Endometrium (tissue), 2 donors: Measurements from ENCODE around the gene UGP2.

Source experiments
- FAIRE-seq: peaks from 2 replicates; lab custom pipeline; 2012; peaks lifted over from hg19 to GRCh38; lab: Jason Lieb, UNC
- donor health status: control.
- donor health status: control.

The UGP2 gene

DNA sequence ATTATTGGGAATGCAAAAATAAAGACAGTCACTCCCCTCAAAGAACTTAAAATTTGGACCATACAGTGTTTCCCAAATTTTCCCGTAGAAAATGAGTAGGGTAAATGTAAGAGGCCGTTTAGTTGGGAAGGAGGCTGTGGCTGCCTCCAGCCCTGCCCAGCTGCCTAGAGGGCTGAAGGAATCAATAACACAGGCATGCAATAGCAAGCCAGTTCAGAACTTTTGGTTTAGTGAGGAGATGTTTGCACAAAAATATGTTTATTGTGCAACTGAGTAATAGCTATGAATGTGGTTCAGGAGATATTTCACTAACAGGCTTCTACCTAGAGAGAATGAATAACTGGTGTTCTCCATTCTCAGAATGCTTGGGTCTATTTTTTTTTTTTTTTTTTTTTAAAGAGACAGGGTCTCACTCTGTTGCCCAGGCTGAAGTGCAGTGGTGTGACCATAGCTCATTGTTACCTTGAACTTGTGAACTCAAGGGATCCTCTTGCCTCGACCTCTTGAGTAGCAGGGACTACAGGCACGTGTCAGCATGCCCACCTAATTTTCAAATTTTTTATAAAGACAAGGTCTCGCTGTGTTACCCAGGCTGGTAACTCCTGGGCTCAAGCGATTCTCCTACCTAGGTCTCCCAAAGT lies 23.6 kb downstream of the UGP2 start:
- no peak for FAIRE-seq

- no peak for FAIRE-seq
Measured at GRCh38 chr2:63866009-63866709, 24.5 kb downstream of the UGP2 start.

- FAIRE-seq, result no peak
Measured at GRCh38 chr2:63870679-63871078, 29.0 kb downstream of the UGP2 start.

DNA sequence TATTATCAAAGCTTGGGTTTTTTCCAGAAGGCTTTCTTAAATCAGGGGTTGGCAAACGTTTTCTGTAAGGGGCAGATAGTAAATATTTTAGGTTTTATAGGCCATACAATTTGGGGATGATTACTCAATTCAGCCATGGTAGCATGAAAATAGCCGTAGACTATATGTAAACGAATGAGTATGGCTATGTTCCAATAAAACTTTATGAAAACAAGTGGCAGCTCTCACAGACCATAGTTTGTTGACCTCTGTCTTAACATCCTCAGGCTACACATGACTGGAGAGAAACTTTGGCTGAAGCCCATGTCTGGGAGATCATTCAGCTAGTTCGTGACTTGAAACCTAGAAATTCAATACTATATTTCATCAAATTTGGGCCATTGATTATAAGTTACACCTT lies 30.2 kb downstream of the UGP2 start:
- FAIRE-seq, result no peak

- no peak for FAIRE-seq
Measured at GRCh38 chr2:63872571-63873328, 31.1 kb downstream of the UGP2 start.

- no peak for FAIRE-seq
Measured at GRCh38 chr2:63874204-63875130, 32.8 kb downstream of the UGP2 start.

GRCh38 chr2:63875131-63875527 lies 33.4 kb downstream of the UGP2 start:
- FAIRE-seq, result no peak

GRCh38 chr2:63875559-63876245 lies 34.0 kb downstream of the UGP2 start:
- FAIRE-seq, result no peak

DNA sequence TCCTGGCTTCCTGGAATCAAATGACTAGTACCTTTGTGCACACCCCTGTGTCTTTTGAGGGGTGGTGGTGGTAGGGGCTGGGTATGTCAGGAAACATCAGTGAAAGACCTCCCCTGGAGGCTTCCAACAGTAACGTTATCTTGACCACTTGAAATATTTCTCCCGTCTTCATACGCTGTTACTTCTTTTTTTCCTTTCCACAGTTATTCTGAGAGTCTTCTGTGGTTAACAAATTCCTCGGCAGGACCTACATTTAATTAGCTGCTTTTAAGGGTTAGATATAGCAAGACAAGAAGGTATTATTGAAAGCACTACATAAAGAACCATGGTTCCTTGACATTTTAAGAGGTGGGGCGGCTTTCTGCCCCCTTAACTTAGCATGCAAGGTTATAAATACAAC lies 34.6 kb downstream of the UGP2 start:
- no peak for FAIRE-seq

GRCh38 chr2:63878486-63878885 lies 36.8 kb downstream of the UGP2 start:
- no peak for FAIRE-seq

DNA sequence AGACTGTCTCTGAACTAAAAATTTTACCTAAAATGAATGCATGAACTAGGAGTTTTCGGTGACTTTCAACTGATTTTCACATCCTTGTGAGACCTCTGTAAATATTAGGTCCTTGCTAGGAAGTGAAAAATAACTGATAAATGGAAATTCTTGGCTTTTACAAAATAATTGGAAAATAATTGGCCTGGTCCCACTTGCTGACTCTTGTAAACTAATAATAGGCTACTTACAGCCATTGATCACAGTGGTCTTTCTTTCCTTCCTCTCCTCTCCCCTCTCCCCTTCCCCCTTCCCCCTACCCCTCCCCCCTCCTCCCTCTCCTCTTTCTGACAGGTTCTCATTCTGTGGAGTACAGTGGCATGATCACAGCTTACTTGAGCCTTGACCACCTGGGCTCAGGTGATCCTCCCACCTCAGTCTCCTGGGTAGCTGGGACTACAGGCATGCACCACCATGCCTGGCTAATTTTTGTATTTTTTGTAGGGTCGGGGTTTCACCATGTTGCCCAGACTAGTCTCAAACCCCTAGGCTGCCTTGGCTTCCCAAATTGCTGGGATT lies 38.3 kb downstream of the UGP2 start:
- no peak for FAIRE-seq

DNA sequence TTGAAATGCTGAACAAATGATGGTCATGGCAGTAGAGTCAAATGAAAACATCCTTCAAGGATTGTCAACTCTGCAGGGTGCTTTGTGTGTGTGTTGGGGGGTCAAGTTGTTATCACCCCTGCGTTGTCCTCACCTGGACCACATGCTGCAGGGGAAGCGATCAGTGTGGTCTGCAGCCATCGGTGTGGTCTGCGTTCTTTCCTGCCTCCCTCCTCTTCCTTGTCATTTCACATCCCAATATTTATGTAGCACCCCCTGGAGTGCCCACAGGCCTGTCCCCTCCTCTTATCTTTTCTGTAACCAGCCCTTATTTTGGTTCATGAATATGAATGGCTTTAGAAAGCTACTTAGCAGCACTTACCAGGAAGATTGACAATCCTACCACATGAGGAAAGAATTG lies 38.9 kb downstream of the UGP2 start:
- no peak for FAIRE-seq

DNA sequence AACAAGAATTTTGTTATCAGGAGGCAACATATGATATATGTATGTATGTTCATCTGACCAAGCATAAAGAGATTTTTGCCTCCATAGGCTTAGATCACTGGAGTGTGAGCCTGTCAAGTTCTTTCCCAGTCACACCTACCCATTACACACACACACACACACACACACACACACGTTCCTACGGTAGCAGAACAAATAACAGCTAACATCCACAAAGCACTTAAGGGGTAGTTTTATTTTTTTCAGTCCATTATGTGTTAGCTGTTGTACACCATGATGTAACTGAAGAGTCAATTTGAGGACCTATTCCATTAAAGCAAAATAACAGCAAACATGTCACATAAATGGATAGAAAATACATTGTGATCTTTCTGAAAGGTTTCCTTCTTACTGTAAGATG lies 39.5 kb downstream of the UGP2 start:
- FAIRE-seq, result no peak

DNA sequence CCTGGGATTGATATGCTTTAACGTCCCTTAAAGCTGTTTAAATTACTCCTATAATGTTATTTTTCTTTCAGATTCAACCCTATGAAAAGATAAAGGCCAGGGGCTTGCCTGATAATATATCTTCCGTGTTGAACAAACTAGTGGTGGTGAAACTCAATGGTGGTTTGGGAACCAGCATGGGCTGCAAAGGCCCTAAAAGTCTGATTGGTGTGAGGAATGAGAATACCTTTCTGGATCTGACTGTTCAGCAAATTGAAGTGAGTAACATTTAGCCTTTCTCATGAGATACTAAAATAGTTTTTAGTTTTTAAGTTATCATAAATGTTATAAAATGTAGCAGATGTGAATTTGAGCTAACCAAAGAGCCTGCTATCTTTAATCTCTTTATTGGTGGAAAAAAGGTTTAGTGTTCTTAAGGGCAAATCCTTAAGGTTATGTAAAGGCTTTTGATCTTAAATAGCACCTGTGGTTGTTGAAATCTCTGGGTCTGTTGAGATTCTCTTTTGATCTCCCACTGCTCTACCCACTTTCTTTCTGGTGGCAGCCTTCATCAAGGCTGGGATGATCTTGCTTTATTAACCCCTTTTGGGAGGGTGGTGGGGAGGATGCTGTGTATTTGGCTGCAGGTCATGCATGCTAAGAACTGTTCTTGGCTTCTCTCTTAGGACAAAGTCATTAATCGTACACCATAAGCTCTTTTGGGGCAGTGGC lies 40.9 kb downstream of the UGP2 start:
- FAIRE-seq, result no peak

DNA sequence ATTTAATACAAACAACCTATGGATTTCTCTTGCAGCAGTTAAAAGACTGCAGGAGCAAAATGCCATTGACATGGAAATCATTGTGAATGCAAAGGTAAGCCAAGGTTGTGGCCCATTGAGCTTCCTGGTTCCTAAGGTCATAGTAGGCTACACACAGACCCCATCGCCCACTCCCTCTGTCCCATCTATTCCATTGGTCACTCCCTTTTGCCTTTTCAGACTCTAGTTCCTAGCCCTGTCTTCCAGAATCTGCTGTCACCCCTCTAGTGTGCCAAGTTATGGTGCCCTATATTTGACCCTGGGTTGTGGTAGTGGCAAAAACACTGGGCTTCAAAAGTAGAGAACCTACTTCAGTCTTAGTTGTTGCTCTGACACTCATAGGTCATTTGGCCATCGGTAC lies 44.7 kb downstream of the UGP2 start:
- no peak for FAIRE-seq

DNA sequence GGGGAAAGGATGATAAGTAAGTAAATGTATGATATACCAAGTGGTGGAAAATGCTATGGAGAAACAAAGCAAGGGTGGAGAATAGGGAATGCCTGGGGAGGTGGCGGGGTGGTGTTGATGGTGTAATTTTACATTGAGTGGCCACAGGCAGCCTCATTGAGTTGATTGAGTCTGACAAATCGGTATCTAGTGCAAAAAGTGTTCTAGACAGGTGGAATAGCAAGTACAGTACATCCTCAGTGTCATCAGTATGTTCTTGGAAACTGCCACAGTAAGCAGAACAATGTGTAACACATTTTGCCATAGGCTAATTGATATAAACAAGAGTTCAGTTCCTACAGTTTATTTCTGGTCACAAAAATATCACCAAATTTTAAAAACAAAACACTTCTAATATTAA lies 46.4 kb downstream of the UGP2 start:
- no peak for FAIRE-seq

GRCh38 chr2:63888490-63889402 lies 47.0 kb downstream of the UGP2 start:
- no peak for FAIRE-seq

- no peak for FAIRE-seq
Measured at GRCh38 chr2:63890678-63891077, 49.0 kb downstream of the UGP2 start.

DNA sequence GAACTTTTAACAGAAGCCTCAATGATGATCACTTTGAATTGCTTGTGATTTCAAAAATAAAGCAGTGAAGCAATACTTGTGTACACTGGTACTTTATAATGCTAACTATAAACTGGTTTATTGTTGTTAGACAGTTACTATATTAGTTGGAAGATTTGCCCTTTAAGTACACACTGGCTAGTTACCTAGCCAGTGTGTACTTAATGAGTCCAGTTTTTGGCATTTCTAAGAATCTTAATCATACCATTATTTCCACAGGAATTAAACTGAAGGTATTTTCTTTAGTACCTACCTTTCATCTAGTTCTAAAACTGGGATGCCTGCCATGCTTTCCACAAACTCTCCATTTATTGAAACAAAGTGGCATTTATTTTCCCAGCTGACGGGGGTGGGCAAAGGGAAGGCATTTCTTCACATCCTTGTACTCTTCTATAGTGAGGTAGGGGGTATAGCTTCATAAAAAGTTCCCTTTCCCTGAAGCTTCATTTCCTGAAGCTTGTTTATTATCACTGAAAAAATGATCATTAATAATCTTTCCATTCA lies 49.9 kb downstream of the UGP2 start:
- no peak for FAIRE-seq
